HG03064 (cell line): ENCODE results near the gene KRT83.
"Not testable (repeated sequence)": the region's sequence is repeated elsewhere in the genome, so short reads cannot be mapped to it uniquely, and the experiment has no call there.

Experiments used
- ATAC-seq: cut with Tn5 transposase; IDR thresholded peaks from one replicate; pipeline ENCODE4 v1.9.1; 2021; ENCODE audit warnings: low read depth; ENCODE audit not compliant: unreplicated experiment

The KRT83 gene

GRCh38 chr12:52354200-52354599 is 33.0 kb upstream of the KRT83 start:
- no peak for ATAC-seq

GRCh38 chr12:52353766-52354165 is 32.6 kb upstream of the KRT83 start:
- no peak for ATAC-seq

- ATAC-seq, result no peak
Measured at GRCh38 chr12:52352951-52353350, 31.8 kb upstream of the KRT83 start.

GRCh38 chr12:52351196-52352059 is 30.2 kb upstream of the KRT83 start:
- ATAC-seq, result no peak

DNA sequence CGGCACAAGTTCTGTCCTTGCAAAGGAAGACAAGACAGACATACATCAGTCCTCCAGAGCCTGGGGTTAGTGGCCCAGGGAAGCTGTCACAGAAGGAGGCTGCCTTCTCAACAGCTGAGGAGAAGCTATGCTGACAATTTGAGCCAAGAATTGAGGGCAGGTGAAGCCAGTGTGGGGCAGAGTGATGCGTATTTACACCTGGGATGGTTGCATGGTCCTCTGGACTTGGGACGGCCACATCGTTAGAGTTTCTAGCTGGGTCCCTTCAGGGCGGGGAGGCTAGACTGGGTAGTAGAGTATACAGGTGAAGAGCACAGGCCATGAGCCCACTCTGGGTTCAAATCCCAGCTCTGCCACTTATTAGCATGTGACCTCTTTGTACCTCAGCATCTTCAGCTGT is 29.6 kb upstream of the KRT83 start:
- ATAC-seq, result no peak

DNA sequence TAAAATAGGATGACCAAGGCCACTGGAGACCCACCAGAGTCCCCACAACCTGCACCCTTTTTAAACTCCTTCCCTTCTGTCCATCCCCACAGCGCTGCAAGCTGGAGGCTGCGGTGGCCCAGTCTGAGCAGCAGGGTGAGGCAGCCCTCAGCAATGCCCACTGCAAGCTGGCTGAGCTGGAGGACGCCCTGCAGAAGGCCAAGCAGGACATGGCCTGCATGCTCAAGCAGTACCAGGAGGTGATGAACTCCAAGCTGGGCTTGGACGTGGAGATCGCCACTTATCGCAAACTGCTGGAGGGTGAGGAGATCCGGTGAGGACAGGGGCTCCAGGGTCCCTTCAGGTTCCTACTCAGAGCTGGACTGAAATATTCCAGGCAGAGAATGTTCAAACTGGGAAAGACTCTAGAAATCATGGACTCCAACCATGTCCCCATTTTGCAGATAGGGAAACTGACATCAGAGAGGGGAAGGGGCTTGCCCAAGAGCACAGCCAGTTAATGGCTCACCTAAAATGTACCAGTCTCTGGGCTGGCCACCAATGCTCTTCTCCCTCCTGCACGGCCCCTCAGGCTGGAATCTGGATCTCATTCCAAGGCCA is 28.9 kb upstream of the KRT83 start:
- ATAC-seq, result no peak

DNA sequence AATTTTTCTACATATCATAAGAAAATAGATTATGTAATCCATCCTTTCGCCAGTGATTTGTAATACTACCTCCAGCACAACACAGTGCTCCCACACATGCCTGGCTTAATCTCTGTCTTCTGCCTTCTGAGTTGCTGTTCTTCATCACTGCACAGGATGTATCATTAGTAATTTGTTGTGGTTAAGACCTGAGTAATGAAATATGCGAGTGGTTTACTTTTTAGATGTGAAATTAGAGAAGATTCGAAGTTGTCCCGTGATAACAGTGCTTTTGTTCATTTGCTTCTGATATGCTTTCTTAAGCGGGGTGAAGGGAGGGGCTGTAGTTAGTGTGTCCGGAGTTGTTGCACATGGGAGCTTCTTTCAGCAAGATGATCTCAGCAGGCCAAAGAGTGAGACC is 28.0 kb upstream of the KRT83 start:
- ATAC-seq, result no peak

DNA sequence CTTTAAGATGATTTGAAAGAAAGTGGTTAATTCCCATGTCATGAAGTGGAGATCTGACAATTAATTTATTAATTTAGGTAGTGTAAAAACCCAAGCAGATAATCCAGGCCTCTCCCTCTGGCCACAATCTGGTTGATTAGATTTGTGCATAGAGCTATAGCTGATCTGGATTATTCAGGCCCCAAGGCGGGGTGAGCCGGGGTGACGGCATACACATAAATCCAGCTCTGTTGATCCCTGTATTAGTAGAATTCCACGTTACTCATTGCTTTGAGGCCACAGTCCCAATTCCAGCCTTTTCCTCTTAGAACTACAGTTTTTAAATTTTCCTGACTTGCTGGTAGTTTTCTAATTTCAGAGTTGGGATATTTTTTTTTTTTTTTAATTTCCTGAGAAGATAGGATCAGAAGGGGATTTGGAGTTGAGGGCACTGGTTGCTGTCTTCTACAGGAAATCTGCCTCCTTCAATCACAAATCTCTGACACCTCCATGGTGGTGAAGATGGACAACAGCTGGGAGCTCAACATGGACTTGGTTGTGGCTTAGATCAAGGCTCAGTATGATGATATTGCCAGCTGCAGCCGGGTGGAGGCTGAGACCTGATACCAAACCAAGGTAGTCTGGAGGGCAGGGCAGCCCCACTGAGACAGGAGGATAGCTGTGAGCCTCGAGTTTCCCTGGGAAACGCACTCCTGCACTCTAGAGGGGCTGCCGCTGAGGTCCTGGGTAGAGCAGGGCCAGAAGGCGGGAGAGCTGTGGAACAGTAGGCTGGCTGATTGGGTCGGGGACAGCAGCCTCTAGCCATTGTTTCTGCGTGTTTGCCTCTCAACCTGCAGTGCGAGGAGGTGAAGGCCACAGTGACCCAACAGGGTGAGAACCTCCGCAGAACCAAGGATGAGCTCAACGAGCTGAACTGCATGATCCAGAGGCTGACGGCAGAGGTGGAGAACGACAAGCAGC is 26.6 kb upstream of the KRT83 start:
- no peak for ATAC-seq

- no peak for ATAC-seq
Measured at GRCh38 chr12:52347016-52347415, 25.8 kb upstream of the KRT83 start.

DNA sequence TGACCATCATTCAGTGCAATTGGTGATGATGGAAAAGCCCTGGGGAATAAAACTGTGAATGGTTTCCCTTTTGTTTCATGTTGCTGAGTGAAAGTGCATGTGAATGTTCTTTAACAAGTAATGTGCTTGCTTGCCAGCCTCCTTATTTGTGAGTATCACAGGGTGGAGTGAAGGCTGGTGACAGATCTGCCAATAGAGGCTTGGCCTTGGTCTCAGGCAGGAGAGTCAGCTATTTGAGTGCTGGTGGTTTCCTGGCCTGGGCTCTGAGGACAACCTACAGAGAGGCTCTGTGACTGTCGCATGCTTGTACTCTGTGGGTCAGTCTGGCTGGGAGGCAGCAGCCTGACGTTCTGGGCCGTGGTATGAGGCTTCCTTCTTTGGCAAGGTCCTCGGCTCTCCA is 25.4 kb upstream of the KRT83 start:
- no peak for ATAC-seq

GRCh38 chr12:52345041-52345440 is 23.8 kb upstream of the KRT83 start:
- not testable (repeated sequence) for ATAC-seq

- ATAC-seq, result no peak
Measured at GRCh38 chr12:52344111-52344510, 22.9 kb upstream of the KRT83 start.

GRCh38 chr12:52343550-52343949 is 22.4 kb upstream of the KRT83 start:
- no peak for ATAC-seq

GRCh38 chr12:52342781-52343490 is 21.7 kb upstream of the KRT83 start:
- no peak for ATAC-seq

- ATAC-seq, result no peak
Measured at GRCh38 chr12:52341066-52341580, 19.9 kb upstream of the KRT83 start.

DNA sequence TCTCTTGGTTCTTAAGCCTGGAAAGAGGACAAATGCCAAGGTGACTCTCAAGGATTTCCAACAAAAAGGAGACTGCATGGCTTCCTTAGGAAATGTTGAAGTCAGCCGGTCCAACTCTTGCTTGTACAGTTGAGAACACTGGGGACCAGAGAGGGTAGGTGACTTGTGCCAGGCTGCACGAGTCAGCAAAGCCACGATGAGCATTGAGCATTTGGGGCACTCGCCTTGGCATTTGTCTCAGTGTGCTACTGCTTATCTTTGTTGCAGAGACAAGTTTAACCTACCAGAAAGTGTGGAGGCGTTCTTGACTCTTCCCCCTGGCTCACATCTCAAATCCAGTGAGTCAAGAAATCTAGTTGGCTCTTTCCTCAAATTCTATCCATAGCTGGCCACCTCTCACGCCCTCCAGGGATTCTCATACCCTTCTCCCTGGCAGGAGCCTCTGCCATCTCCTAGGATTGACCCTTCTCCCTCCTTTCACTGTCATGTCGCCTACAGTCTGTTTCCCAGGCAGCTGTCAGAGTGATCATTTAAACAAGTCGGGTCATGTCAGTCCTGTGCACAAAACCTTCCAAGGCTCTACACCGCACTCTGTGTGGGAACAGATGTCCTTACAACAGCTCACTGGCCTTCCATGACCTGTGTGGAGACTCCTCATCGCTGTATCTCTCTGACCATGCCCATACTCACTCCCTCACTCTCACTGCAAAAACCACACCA is 17.2 kb upstream of the KRT83 start:
- no peak for ATAC-seq

GRCh38 chr12:52337054-52337453 is 15.9 kb upstream of the KRT83 start:
- ATAC-seq, result no peak

GRCh38 chr12:52336641-52337040 is 15.4 kb upstream of the KRT83 start:
- no peak for ATAC-seq

DNA sequence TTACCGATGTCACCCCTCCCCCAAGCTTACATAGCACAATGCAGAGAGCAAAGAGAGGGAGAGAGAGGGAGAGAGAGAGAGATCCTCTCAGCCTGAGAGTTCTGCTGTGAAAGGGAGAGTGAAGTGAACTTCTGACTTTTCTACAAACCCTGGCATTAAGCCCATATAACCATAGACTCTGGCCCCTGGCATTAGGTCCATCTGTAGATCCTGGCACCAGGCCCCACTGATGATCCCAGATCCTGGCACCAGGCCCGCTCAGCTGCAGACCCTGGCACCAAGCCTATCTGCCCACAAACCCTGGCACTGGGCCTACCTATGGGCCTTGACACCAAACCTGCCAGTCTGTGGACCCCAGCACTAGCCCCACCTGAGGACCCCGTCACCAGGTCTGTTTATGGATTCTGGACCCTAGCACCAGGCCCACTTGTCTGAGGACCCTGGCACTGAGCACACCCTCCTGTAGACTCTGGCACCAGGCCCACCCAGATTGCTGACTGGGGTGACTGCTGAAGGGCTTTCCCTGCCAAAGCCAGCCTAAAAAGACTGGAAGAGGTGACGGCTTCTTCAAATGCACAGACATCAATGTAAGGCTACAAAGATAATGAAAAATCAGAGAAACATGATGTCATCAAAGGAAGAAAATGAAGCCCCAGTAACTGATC is 14.5 kb upstream of the KRT83 start:
- no peak for ATAC-seq
